Measurements from ENCODE around the gene CD177.
"Not testable (repeated sequence)": the region's sequence is repeated elsewhere in the genome, so short reads cannot be mapped to it uniquely, and the experiment has no call there.

The CD177 gene

DNA sequence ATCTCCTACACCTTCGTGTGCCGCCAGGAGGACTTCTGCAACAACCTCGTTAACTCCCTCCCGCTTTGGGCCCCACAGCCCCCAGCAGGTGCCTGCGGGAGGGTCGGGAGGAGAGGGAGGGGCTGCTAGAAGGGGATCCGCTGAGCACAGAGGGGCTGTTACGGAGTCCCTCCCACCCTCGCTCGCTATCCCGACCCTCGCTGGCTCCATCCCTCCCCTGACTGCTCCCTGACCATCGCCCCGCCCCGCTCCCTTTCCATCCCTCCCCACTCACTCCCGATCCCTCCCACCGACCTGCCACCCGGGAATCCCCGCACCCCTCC lies 780 bp downstream of the CD177 start:
- Histone ChIP-seq H3K9me2 (replicated peaks; ENCODE audit: insufficient read depth, low read length) (no peaks in the 10 kb centered on the region), H3K9me3 (ENCODE audit: insufficient read depth, low read length) (no peaks in the 10 kb centered on the region), H3K36me3 (ENCODE audit: low read length) (no peaks in the 10 kb centered on the region), H3K27ac (ENCODE audit: low read depth, low read length) (no peak overlapping the region), H3F3A (ENCODE audit: insufficient read depth) (no peaks in the 10 kb centered on the region), H2AFZ (ENCODE audit: low read depth, low read length, severe bottlenecking) (no peak overlapping the region), H3K9ac (ENCODE audit: low read length) (no peak overlapping the region), H3K4me2 (ENCODE audit: low read depth, low read length, poor library complexity, severe bottlenecking) (no peak overlapping the region), H4K20me1 (ENCODE audit: low read depth, low read length) (no peaks in the 10 kb centered on the region), H3K4me3 (ENCODE audit: insufficient read depth, low read length, poor library complexity, severe bottlenecking) (no peak overlapping the region), H3K79me2 (ENCODE audit: insufficient read depth, low read length) (no peaks in the 10 kb centered on the region), H3K27me3 (ENCODE audit: low read length) (no peaks in the 10 kb centered on the region)
- no peak for TF ChIP-seq CTCF (IDR thresholded peaks at IDR 0.05; ENCODE audit: insufficient read depth, low read length, poor library complexity, severe bottlenecking)
- no peak for TF ChIP-seq EZH2phosphoT487 (conservative IDR thresholded peaks at IDR 0.05; ENCODE audit: low read length)

- not testable (repeated sequence) for H2AFZ ChIP-seq (ENCODE audit: low read depth, low read length, severe bottlenecking); H3K4me2 ChIP-seq (ENCODE audit: low read depth, low read length, poor library complexity, severe bottlenecking); H3K27me3 ChIP-seq (ENCODE audit: low read length); H3K79me2 ChIP-seq (ENCODE audit: insufficient read depth, low read length); H3K9ac ChIP-seq (ENCODE audit: low read length); H3F3A ChIP-seq (ENCODE audit: insufficient read depth); H3K27ac ChIP-seq (ENCODE audit: low read depth, low read length); H3K9me2 ChIP-seq (replicated peaks; ENCODE audit: insufficient read depth, low read length); H3K4me3 ChIP-seq (ENCODE audit: insufficient read depth, low read length, poor library complexity, severe bottlenecking); H4K20me1 ChIP-seq (ENCODE audit: low read depth, low read length); H3K9me3 ChIP-seq (ENCODE audit: insufficient read depth, low read length); H3K36me3 ChIP-seq (ENCODE audit: low read length)
These were observed 3.3 kb downstream of the CD177 start for GRCh38 chr19:43356749-43357148.

DNA sequence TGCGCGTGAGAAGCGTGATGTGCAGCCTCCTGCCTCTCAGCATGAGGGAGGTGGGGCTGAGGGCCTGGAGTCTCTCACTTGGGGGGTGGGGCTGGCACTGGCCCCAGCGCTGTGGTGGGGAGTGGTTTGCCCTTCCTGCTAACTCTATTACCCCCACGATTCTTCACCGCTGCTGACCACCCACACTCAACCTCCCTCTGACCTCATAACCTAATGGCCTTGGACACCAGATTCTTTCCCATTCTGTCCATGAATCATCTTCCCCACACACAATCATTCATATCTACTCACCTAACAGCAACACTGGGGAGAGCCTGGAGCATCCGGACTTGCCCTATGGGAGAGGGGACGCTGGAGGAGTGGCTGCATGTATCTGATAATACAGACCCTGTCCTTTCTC lies 8.7 kb downstream of the CD177 start:
- H3K36me3 ChIP-seq (ENCODE audit: low read length), result no peaks in the 10 kb centered on the region
- no peaks in the 10 kb centered on the region for H4K20me1 ChIP-seq (ENCODE audit: low read depth, low read length)
- no peaks in the 10 kb centered on the region for H3K79me2 ChIP-seq (ENCODE audit: insufficient read depth, low read length)
- H3K27ac ChIP-seq (ENCODE audit: low read depth, low read length), result no peak overlapping the region
- no peaks in the 10 kb centered on the region for H3K27me3 ChIP-seq (ENCODE audit: low read length)
- TF ChIP-seq CTCF (IDR thresholded peaks at IDR 0.05; ENCODE audit: insufficient read depth, low read length, poor library complexity, severe bottlenecking) (no peak), EZH2phosphoT487 (conservative IDR thresholded peaks at IDR 0.05; ENCODE audit: low read length) (no peak)
- H3K9me2 ChIP-seq (replicated peaks; ENCODE audit: insufficient read depth, low read length), result no peaks in the 10 kb centered on the region
- no peak overlapping the region for H3K9ac ChIP-seq (ENCODE audit: low read length)
- H3K4me2 ChIP-seq (ENCODE audit: low read depth, low read length, poor library complexity, severe bottlenecking), result no peak overlapping the region
- no peaks in the 10 kb centered on the region for H3F3A ChIP-seq (ENCODE audit: insufficient read depth)
- H3K4me3 ChIP-seq (ENCODE audit: insufficient read depth, low read length, poor library complexity, severe bottlenecking), result no peak overlapping the region
- no peaks in the 10 kb centered on the region for H3K9me3 ChIP-seq (ENCODE audit: insufficient read depth, low read length)
- H2AFZ ChIP-seq (ENCODE audit: low read depth, low read length, severe bottlenecking), result no peak overlapping the region

DNA sequence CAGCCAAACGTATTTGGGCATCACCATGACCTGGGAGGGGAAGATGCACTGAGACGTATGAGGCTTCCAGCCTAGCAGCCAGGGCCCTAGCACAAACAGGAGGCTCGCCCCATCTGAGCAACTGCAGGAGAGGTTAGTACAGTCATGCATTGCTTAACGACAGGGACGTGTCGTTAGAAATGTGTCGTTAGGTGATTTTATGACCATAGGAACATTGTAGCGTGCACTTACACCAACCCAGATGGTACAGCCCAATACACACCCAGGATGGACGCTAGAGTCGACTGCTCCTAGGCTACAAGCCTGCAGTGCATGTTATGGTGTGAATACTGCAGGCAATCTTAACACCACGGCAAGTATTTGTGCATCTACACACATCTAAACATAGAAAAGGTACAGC lies 9.3 kb downstream of the CD177 start:
- no peaks in the 10 kb centered on the region for H3K9me2 ChIP-seq (replicated peaks; ENCODE audit: insufficient read depth, low read length)
- H3K9ac ChIP-seq (ENCODE audit: low read length), result no peak overlapping the region
- no peak overlapping the region for H2AFZ ChIP-seq (ENCODE audit: low read depth, low read length, severe bottlenecking)
- no peak overlapping the region for H3K27ac ChIP-seq (ENCODE audit: low read depth, low read length)
- H3K4me2 ChIP-seq (ENCODE audit: low read depth, low read length, poor library complexity, severe bottlenecking), result no peak overlapping the region
- H3K79me2 ChIP-seq (ENCODE audit: insufficient read depth, low read length), result no peaks in the 10 kb centered on the region
- no peaks in the 10 kb centered on the region for H3K9me3 ChIP-seq (ENCODE audit: insufficient read depth, low read length)
- H3K27me3 ChIP-seq (ENCODE audit: low read length), result no peaks in the 10 kb centered on the region
- H4K20me1 ChIP-seq (ENCODE audit: low read depth, low read length), result no peaks in the 10 kb centered on the region
- no peaks in the 10 kb centered on the region for H3F3A ChIP-seq (ENCODE audit: insufficient read depth)
- TF ChIP-seq EZH2phosphoT487 (conservative IDR thresholded peaks at IDR 0.05; ENCODE audit: low read length), result no peak
- H3K4me3 ChIP-seq (ENCODE audit: insufficient read depth, low read length, poor library complexity, severe bottlenecking), result no peak overlapping the region
- H3K36me3 ChIP-seq (ENCODE audit: low read length), result no peaks in the 10 kb centered on the region

DNA sequence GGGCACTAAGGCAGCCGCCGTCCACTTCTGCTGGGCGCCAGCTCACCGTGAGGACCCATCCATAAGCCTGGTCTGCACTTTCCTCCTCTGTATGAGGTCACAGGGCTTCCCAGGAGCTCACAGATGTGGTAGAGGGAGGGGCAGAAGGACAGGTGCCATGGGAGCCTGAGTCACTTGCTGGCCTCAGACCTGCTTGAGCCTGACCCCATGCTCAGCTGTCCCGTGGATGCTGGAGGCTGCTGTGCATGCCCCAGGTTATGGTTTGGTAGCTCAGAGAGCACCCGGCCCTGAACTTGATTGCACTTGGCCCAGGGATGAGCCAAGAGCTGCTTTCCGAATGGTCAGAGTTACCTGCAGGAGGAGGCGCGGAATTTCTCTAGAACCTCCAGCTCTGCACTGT lies 12.2 kb downstream of the CD177 start:
- not testable (repeated sequence) for H3K4me2 ChIP-seq (ENCODE audit: low read depth, low read length, poor library complexity, severe bottlenecking); H3K27me3 ChIP-seq (ENCODE audit: low read length); H2AFZ ChIP-seq (ENCODE audit: low read depth, low read length, severe bottlenecking); H3K9me2 ChIP-seq (replicated peaks; ENCODE audit: insufficient read depth, low read length); H3K36me3 ChIP-seq (ENCODE audit: low read length); H3K9me3 ChIP-seq (ENCODE audit: insufficient read depth, low read length); H3K4me3 ChIP-seq (ENCODE audit: insufficient read depth, low read length, poor library complexity, severe bottlenecking); H3K79me2 ChIP-seq (ENCODE audit: insufficient read depth, low read length); H3K27ac ChIP-seq (ENCODE audit: low read depth, low read length); H3K9ac ChIP-seq (ENCODE audit: low read length); H4K20me1 ChIP-seq (ENCODE audit: low read depth, low read length); H3F3A ChIP-seq (ENCODE audit: insufficient read depth)
